Measurements from ENCODE around the gene ZMIZ1. TPM values are rescaled to one million over a fixed set of nuclear protein-coding genes. Genes with fewer than 3 reads are reported as not detected.

Gene ZMIZ1
- polyA plus RNA-seq, 1 donor from 2014 or later: 26.8 TPM

DNA sequence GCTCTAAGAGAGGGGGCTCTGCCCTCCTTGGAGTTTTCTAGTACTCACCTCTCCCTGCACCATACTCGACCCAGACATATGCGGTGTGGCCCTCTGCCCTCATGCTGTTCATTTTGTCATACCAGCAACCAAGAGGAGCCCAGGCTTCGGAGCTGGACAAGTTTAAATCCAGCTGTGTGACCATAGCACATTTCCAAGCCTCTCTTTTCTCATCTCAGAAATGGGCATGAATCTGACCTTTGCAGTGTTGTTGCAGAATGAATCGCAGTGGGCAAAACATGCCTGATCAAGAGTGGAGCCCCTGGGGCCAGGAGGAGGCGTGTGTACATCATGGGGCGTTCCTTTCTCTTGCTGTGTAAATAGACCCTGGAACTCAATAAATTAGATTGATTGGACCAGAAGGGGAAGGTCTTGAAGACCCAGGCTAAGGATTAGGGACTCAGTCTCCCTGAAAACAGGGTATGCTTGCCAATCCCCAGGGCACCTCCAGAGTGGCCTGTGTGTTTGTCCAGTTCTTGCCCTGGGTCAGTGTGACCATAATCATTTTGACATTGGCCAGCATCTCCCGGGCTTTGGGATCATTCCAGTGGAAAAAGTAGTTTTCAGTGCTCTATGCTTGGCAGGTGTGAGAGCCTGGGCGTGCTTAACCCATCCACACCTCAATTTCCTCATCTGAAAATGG is 59.6 kb downstream of the ZMIZ1 start:
- Histone ChIP-seq H3K36me3 (ENCODE audit: insufficient read depth, low read length) (peaks cover 3% of the 10 kb centered on the region), H3K27ac (ENCODE audit: low read length) (no peak overlapping the region), H3K9me2 (ENCODE audit: insufficient read depth, low read length) (no peaks in the 10 kb centered on the region), H2AFZ (ENCODE audit: low read depth, low read length) (no peak overlapping the region), H3K79me2 (replicated peaks; ENCODE audit: insufficient read depth, low read length) (peaks cover 23% of the 10 kb centered on the region), H4K20me1 (ENCODE audit: insufficient read depth) (peaks cover 7% of the 10 kb centered on the region), H3K4me3 (ENCODE audit: low read length) (no peak overlapping the region), H3F3A (ENCODE audit: insufficient read depth, low read length, poor library complexity, severe bottlenecking) (no peaks in the 10 kb centered on the region), H3K4me2 (ENCODE audit: low read length) (no peak overlapping the region), H3K9me3 (ENCODE audit: low read length) (no peaks in the 10 kb centered on the region), H3K27me3 (ENCODE audit: insufficient read depth, low read depth, low read length) (no peaks in the 10 kb centered on the region), H3K9ac (ENCODE audit: low read length) (no peak overlapping the region)
- TF ChIP-seq SMC3 (conservative IDR thresholded peaks at IDR 0.05; ENCODE audit: poor library complexity): no peak
- TF ChIP-seq, protein P1, sequence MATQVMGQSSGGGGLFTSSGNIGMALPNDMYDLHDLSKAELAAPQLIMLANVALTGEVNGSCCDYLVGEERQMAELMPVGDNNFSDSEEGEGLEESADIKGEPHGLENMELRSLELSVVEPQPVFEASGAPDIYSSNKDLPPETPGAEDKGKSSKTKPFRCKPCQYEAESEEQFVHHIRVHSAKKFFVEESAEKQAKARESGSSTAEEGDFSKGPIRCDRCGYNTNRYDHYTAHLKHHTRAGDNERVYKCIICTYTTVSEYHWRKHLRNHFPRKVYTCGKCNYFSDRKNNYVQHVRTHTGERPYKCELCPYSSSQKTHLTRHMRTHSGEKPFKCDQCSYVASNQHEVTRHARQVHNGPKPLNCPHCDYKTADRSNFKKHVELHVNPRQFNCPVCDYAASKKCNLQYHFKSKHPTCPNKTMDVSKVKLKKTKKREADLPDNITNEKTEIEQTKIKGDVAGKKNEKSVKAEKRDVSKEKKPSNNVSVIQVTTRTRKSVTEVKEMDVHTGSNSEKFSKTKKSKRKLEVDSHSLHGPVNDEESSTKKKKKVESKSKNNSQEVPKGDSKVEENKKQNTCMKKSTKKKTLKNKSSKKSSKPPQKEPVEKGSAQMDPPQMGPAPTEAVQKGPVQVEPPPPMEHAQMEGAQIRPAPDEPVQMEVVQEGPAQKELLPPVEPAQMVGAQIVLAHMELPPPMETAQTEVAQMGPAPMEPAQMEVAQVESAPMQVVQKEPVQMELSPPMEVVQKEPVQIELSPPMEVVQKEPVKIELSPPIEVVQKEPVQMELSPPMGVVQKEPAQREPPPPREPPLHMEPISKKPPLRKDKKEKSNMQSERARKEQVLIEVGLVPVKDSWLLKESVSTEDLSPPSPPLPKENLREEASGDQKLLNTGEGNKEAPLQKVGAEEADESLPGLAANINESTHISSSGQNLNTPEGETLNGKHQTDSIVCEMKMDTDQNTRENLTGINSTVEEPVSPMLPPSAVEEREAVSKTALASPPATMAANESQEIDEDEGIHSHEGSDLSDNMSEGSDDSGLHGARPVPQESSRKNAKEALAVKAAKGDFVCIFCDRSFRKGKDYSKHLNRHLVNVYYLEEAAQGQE (IDR thresholded peaks at IDR 0.05; ENCODE audit: borderline replicate concordance): no peak
- no peak for TF ChIP-seq POLR2AphosphoS5 (IDR thresholded peaks at IDR 0.05)
- no peak for TF ChIP-seq RAD21 (conservative IDR thresholded peaks at IDR 0.05)
- TF ChIP-seq, protein P2, sequence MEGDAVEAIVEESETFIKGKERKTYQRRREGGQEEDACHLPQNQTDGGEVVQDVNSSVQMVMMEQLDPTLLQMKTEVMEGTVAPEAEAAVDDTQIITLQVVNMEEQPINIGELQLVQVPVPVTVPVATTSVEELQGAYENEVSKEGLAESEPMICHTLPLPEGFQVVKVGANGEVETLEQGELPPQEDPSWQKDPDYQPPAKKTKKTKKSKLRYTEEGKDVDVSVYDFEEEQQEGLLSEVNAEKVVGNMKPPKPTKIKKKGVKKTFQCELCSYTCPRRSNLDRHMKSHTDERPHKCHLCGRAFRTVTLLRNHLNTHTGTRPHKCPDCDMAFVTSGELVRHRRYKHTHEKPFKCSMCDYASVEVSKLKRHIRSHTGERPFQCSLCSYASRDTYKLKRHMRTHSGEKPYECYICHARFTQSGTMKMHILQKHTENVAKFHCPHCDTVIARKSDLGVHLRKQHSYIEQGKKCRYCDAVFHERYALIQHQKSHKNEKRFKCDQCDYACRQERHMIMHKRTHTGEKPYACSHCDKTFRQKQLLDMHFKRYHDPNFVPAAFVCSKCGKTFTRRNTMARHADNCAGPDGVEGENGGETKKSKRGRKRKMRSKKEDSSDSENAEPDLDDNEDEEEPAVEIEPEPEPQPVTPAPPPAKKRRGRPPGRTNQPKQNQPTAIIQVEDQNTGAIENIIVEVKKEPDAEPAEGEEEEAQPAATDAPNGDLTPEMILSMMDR (IDR thresholded peaks at IDR 0.05; ENCODE audit: poor library complexity, severe bottlenecking): no peak
- no peak for TF ChIP-seq MXI1 (conservative IDR thresholded peaks at IDR 0.05; ENCODE audit: poor library complexity, severe bottlenecking)
- no peak for TF ChIP-seq EP300 (conservative IDR thresholded peaks at IDR 0.05; ENCODE audit: poor library complexity, severe bottlenecking)
- TF ChIP-seq TAF1 (IDR thresholded peaks at IDR 0.05; ENCODE audit: low read depth): no peak
- TF ChIP-seq EZH2 (IDR thresholded peaks at IDR 0.05; ENCODE audit: borderline replicate concordance, insufficient read depth, low read length, poor library complexity, severe bottlenecking): no peak

GRCh38 chr10:79128923-79129305 is 60.1 kb downstream of the ZMIZ1 start:
- Histone ChIP-seq H3K9me2 (ENCODE audit: insufficient read depth, low read length) (no peaks in the 10 kb centered on the region), H3K9me3 (ENCODE audit: low read length) (no peaks in the 10 kb centered on the region), H3K79me2 (replicated peaks; ENCODE audit: insufficient read depth, low read length) (peaks cover 23% of the 10 kb centered on the region), H3K4me3 (ENCODE audit: low read length) (no peak overlapping the region), H3K27ac (ENCODE audit: low read length) (no peak overlapping the region), H3F3A (ENCODE audit: insufficient read depth, low read length, poor library complexity, severe bottlenecking) (no peaks in the 10 kb centered on the region), H3K9ac (ENCODE audit: low read length) (no peak overlapping the region), H3K4me2 (ENCODE audit: low read length) (no peak overlapping the region), H3K27me3 (ENCODE audit: insufficient read depth, low read depth, low read length) (no peaks in the 10 kb centered on the region), H2AFZ (ENCODE audit: low read depth, low read length) (no peak overlapping the region), H3K36me3 (ENCODE audit: insufficient read depth, low read length) (peaks cover 3% of the 10 kb centered on the region), H4K20me1 (ENCODE audit: insufficient read depth) (peaks cover 3% of the 10 kb centered on the region)
- no peak for TF ChIP-seq TAF1 (IDR thresholded peaks at IDR 0.05; ENCODE audit: low read depth)
- no peak for TF ChIP-seq EZH2 (IDR thresholded peaks at IDR 0.05; ENCODE audit: borderline replicate concordance, insufficient read depth, low read length, poor library complexity, severe bottlenecking)
- no peak for TF ChIP-seq EP300 (conservative IDR thresholded peaks at IDR 0.05; ENCODE audit: poor library complexity, severe bottlenecking)
- TF ChIP-seq POLR2AphosphoS5 (IDR thresholded peaks at IDR 0.05): no peak
- TF ChIP-seq, protein P2 (IDR thresholded peaks at IDR 0.05; ENCODE audit: poor library complexity, severe bottlenecking): no peak
- no peak for TF ChIP-seq MXI1 (conservative IDR thresholded peaks at IDR 0.05; ENCODE audit: poor library complexity, severe bottlenecking)
- no peak for TF ChIP-seq RAD21 (conservative IDR thresholded peaks at IDR 0.05)
- TF ChIP-seq, protein P1 (IDR thresholded peaks at IDR 0.05; ENCODE audit: borderline replicate concordance): no peak
- no peak for TF ChIP-seq SMC3 (conservative IDR thresholded peaks at IDR 0.05; ENCODE audit: poor library complexity)
